ENCODE measurements around the gene INTU. TPM values are rescaled to one million over a fixed set of nuclear protein-coding genes. Genes with fewer than 3 reads are reported as not detected.

The INTU gene
- total RNA-seq, 1 experiment from 2014 or later: 10.7 TPM

- H3K23me2 ChIP-seq (ENCODE audit: insufficient read length, low read depth, low read length, poor library complexity, severe bottlenecking): no peaks in the 10 kb centered on the region
- H3K4me1 ChIP-seq (ENCODE audit: insufficient read depth, low read length): no peaks in the 10 kb centered on the region
- H3K27ac Mint-ChIP-seq: peak overlapping the region in 1 of 3 experiments; percentile 24; a peak in 1 of 7 replicates
- no peak overlapping the region for H4K91ac ChIP-seq (ENCODE audit: insufficient read length, low read depth, low read length)
- no peak overlapping the region for H2AK5ac ChIP-seq (ENCODE audit: insufficient read length, low read length)
- H3K79me2 ChIP-seq (ENCODE audit: insufficient read depth, low read length): no peaks in the 10 kb centered on the region
- H3K23ac ChIP-seq (ENCODE audit: insufficient read length, low read depth, low read length): no peak overlapping the region
- no peak overlapping the region for H4K5ac ChIP-seq (ENCODE audit: insufficient read length, low read depth, low read length)
- no peaks in the 10 kb centered on the region for H3K27me3 ChIP-seq (ENCODE audit: insufficient read depth, low read length)
- no peak overlapping the region for H3K4me3 Mint-ChIP-seq
- peaks cover 27 to 33% of the 10 kb centered on the region in 2 experiments for H3K4me1 Mint-ChIP-seq
- DNase-seq: no peak
- H3K9ac ChIP-seq (ENCODE audit: extremely low read depth, insufficient read length, low read length): no peak overlapping the region
- no peaks in the 10 kb centered on the region; a peak in 1 of 5 replicates for H3K9me3 Mint-ChIP-seq
- H2BK15ac ChIP-seq (ENCODE audit: low read depth, low read length): no peak overlapping the region; the same call in 1 of the 2 replicates
- no peaks in the 10 kb centered on the region for H3K27me3 Mint-ChIP-seq (ENCODE audit: low read depth)
- H2BK5ac ChIP-seq (ENCODE audit: insufficient read length, low read length): no peak overlapping the region
- H3K9me3 ChIP-seq (ENCODE audit: control insufficient read depth, low read depth, low read length): no peaks in the 10 kb centered on the region
- TF ChIP-seq, protein P1, sequence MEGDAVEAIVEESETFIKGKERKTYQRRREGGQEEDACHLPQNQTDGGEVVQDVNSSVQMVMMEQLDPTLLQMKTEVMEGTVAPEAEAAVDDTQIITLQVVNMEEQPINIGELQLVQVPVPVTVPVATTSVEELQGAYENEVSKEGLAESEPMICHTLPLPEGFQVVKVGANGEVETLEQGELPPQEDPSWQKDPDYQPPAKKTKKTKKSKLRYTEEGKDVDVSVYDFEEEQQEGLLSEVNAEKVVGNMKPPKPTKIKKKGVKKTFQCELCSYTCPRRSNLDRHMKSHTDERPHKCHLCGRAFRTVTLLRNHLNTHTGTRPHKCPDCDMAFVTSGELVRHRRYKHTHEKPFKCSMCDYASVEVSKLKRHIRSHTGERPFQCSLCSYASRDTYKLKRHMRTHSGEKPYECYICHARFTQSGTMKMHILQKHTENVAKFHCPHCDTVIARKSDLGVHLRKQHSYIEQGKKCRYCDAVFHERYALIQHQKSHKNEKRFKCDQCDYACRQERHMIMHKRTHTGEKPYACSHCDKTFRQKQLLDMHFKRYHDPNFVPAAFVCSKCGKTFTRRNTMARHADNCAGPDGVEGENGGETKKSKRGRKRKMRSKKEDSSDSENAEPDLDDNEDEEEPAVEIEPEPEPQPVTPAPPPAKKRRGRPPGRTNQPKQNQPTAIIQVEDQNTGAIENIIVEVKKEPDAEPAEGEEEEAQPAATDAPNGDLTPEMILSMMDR (conservative IDR thresholded peaks at IDR 0.05): no peak
- H3K36me3 Mint-ChIP-seq (ENCODE audit: insufficient read depth in 1 of 3, low read depth in 3 of 3): no peaks in the 10 kb centered on the region
- no peak overlapping the region for H3K18ac ChIP-seq (ENCODE audit: insufficient read length, low read depth, low read length)
- H3K4me2 ChIP-seq (ENCODE audit: insufficient read depth, insufficient read length, low read length): no peak overlapping the region
- H4K8ac ChIP-seq (replicated peaks; ENCODE audit: insufficient read length, low read depth, low read length): no peak overlapping the region
- no CpG with 5 or more reads among the region's 5 CpGs for WGBS (ENCODE audit: extremely low coverage, insufficient read length, low lambda C conversion rate)
- H2BK20ac ChIP-seq (ENCODE audit: low read depth, low read length, poor library complexity, severe bottlenecking): no peak overlapping the region
- H2AFZ ChIP-seq (ENCODE audit: low read length): peak overlapping the region; percentile 40
- H2BK12ac ChIP-seq (ENCODE audit: insufficient read length, low read depth, low read length): no peak overlapping the region
- H3K14ac ChIP-seq (ENCODE audit: insufficient read depth, low read length): no peak overlapping the region
- no peaks in the 10 kb centered on the region for H3K79me1 ChIP-seq (ENCODE audit: insufficient read depth, low read depth, low read length, poor library complexity, severe bottlenecking)
- no peaks in the 10 kb centered on the region for H4K20me1 ChIP-seq (ENCODE audit: control insufficient read depth, insufficient read depth, insufficient read length)
- H2BK120ac ChIP-seq (ENCODE audit: low read depth, low read length, poor library complexity, severe bottlenecking): no peak overlapping the region
- H3T11ph ChIP-seq (ENCODE audit: low read length): no peak overlapping the region
- no peak overlapping the region for H3K4ac ChIP-seq (ENCODE audit: low read depth, low read length)
- H3K27ac ChIP-seq (ENCODE audit: insufficient read length, low read depth, low read length): no peak overlapping the region
- no peak overlapping the region for H3K56ac ChIP-seq (ENCODE audit: insufficient read length, low read depth, low read length)
These were observed 23.3 kb upstream of the INTU start for GRCh38 chr4:127609484-127609883.

All from H9 (cell line).